Panc1 (cell line): Measurements from ENCODE around the gene SLC4A5. TPM values are rescaled to one million over a fixed set of nuclear protein-coding genes. Genes with fewer than 3 reads are reported as not detected.

Experiments
- ATAC-seq: fragments of 200-7000 bp; cut with Tn5 transposase; 2 replicates; pipeline ENCODE4 v1.9.1; 2020; ENCODE audit warnings: mild to moderate bottlenecking, moderate library complexity
- BruUV-seq: library from RNA; stranded (reverse); fragments of 400-500 nt; replicated peaks from 2 replicates; lab custom pipeline; 2021; lab: Mats Ljungman, UMichigan
- CTCF ChIA-PET: fragments of 300-600 bp; sonication (Branson Sonifier 250); formaldehyde crosslinking; loops from one replicate; lab custom pipeline; 2022; ENCODE audit warnings: antibody characterized with exemption; lab: Charles Lee
- POLR2A ChIA-PET: fragments of 300-600 bp; sonication (Branson Sonifier 250); formaldehyde crosslinking; loops from one replicate; lab custom pipeline; 2022; ENCODE audit warnings: antibody characterized with exemption; lab: Charles Lee
- DNase-seq: peaks from one replicate; pipeline ENCODE4 v3.0.0-alpha.2; 2010; ENCODE audit warnings: low read depth, low spot score
- H3K27ac ChIP-seq: 2 replicates; pipeline ENCODE4 v1.5.1; 2011; ENCODE audit warnings: mild to moderate bottlenecking, low read length, inconsistent platforms
- H3K27me3 ChIP-seq: fragments of 200-500 bp; sonication (Bioruptor generic); 2 replicates; pipeline ENCODE4 v1.6.0; 2014; ENCODE audit warnings: low read length, inconsistent platforms; ENCODE audit not compliant: control insufficient read depth, insufficient read depth
- H3K36me3 ChIP-seq: fragments of 200-500 bp; sonication (Bioruptor generic); 2 replicates; pipeline ENCODE4 v1.5.1; 2014; ENCODE audit warnings: inconsistent platforms, mild to moderate bottlenecking, low read length, moderate library complexity; ENCODE audit not compliant: control insufficient read depth, insufficient read depth
- H3K4me1 ChIP-seq: 2 replicates; pipeline ENCODE4 v1.5.1; 2011; ENCODE audit warnings: inconsistent platforms, mild to moderate bottlenecking, low read length, moderate library complexity; ENCODE audit not compliant: control insufficient read depth, insufficient read depth
- H3K4me3 ChIP-seq, 2 experiments: 2 replicates each; pipeline ENCODE4 v1.5.1; 2011 to 2012; ENCODE audit warnings: low read depth in 2 of 2, low read length in 2 of 2, mild to moderate bottlenecking in 2 of 2, inconsistent platforms in 1 of 2, moderate library complexity in 1 of 2
- H3K9me3 ChIP-seq: fragments of 200-500 bp; sonication (Bioruptor generic); 2 replicates; pipeline ENCODE4 v1.5.1; 2014; ENCODE audit warnings: low read depth, mild to moderate bottlenecking, inconsistent platforms, low read length, moderate library complexity; ENCODE audit not compliant: control insufficient read depth, insufficient read depth
- POLR2AphosphoS5 ChIP-seq: IDR thresholded peaks from 2 replicates; pipeline ENCODE4 v1.6.1; 2012; ENCODE audit warnings: mild to moderate bottlenecking, low read depth, low read length, moderate library complexity
- SIN3A ChIP-seq: IDR thresholded peaks from 2 replicates; pipeline ENCODE4 v1.6.1; 2012; ENCODE audit warnings: low read depth, mild to moderate bottlenecking, low read length, moderate library complexity, borderline replicate concordance; ENCODE audit not compliant: insufficient read depth
- TCF7L2 ChIP-seq: IDR thresholded peaks from 2 replicates; pipeline ENCODE4 v1.6.1; 2011; ENCODE audit warnings: mild to moderate bottlenecking, low read depth, low read length, inconsistent platforms
- in situ Hi-C: cut with HindIII; loops from 2 replicates; pipeline ENCODE4 v1.10.0; 2016; ENCODE audit warnings: low sequenced_read_pairs, low pct_unique_long_range_greater_than_20kb
- intact Hi-C: fragments of 100-400 bp; cut with micrococcal nuclease; formaldehyde crosslinking; loops from one replicate; pipeline ENCODE4 v1.10.0; 2022; ENCODE audit not compliant: unreplicated experiment
- total RNA-seq: library from RNA; stranded (reverse); gene quantifications from one replicate; pipeline ENCODE4 v1.2.1, GENCODE V29; 2021; ENCODE audit not compliant: unreplicated experiment
- TF ChIP-seq, protein P1 (sequence below): fragments of 450-650 bp; IDR thresholded peaks from 2 replicates; pipeline ENCODE4 v1.5.1; 2017; ENCODE audit warnings: mild to moderate bottlenecking
- TF ChIP-seq, protein P2 (sequence below), 2 experiments: IDR thresholded peaks; 2 replicates each; pipeline ENCODE4 v1.6.1; 2011 to 2012; ENCODE audit warnings: low read depth in 2 of 2, control low read depth in 1 of 2, low read length in 1 of 2, mild to moderate bottlenecking in 1 of 2, moderate library complexity in 1 of 2; ENCODE audit not compliant: insufficient read depth in 1 of 2

Gene SLC4A5
- total RNA-seq, 1 experiment from 2014 or later, result 1.2 TPM

DNA sequence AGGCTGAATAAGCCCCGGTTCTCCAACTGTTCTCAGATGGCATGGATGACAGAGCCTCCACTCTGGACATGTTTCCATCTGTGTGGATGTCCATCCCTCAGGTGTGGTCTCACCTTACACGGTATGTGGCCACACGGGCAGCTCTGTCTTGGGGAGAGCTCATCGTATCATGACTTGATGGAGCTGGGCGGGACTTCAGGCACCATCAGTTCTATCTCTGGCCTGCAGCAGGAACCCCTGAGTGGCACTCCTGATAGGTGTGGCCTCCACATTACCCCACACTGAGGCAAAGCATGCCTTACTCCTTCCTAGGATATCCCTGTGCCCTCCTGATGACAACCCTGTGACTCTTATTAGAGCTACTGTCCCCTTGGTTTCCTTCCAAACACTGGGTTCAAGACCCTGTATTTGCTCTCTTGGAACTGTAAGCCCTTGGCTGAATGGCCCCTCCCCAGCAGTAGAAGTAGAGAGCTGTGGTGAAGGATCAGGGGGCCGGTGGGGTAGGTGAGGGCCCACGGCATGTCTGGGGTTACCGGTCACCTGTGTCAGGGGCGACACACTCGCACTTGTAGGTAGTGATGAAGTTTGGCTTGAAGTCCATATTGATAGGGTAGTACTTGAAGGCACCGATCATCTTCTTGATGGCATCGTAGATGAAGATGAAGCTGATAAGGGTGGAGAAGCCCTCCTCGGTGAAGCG lies 96.6 kb downstream of the SLC4A5 start:
- POLR2A ChIA-PET, result no interaction called here
- no peaks in the 10 kb centered on the region for H3K4me1 ChIP-seq
- in situ Hi-C loops (no loop called here), intact Hi-C loops (no loop called here)
- no peak for TF ChIP-seq TCF7L2
- TF ChIP-seq SIN3A, result no peak
- TF ChIP-seq, protein P1, sequence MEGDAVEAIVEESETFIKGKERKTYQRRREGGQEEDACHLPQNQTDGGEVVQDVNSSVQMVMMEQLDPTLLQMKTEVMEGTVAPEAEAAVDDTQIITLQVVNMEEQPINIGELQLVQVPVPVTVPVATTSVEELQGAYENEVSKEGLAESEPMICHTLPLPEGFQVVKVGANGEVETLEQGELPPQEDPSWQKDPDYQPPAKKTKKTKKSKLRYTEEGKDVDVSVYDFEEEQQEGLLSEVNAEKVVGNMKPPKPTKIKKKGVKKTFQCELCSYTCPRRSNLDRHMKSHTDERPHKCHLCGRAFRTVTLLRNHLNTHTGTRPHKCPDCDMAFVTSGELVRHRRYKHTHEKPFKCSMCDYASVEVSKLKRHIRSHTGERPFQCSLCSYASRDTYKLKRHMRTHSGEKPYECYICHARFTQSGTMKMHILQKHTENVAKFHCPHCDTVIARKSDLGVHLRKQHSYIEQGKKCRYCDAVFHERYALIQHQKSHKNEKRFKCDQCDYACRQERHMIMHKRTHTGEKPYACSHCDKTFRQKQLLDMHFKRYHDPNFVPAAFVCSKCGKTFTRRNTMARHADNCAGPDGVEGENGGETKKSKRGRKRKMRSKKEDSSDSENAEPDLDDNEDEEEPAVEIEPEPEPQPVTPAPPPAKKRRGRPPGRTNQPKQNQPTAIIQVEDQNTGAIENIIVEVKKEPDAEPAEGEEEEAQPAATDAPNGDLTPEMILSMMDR, result no peak
- TF ChIP-seq POLR2AphosphoS5, result no peak
- TF ChIP-seq, protein P2, sequence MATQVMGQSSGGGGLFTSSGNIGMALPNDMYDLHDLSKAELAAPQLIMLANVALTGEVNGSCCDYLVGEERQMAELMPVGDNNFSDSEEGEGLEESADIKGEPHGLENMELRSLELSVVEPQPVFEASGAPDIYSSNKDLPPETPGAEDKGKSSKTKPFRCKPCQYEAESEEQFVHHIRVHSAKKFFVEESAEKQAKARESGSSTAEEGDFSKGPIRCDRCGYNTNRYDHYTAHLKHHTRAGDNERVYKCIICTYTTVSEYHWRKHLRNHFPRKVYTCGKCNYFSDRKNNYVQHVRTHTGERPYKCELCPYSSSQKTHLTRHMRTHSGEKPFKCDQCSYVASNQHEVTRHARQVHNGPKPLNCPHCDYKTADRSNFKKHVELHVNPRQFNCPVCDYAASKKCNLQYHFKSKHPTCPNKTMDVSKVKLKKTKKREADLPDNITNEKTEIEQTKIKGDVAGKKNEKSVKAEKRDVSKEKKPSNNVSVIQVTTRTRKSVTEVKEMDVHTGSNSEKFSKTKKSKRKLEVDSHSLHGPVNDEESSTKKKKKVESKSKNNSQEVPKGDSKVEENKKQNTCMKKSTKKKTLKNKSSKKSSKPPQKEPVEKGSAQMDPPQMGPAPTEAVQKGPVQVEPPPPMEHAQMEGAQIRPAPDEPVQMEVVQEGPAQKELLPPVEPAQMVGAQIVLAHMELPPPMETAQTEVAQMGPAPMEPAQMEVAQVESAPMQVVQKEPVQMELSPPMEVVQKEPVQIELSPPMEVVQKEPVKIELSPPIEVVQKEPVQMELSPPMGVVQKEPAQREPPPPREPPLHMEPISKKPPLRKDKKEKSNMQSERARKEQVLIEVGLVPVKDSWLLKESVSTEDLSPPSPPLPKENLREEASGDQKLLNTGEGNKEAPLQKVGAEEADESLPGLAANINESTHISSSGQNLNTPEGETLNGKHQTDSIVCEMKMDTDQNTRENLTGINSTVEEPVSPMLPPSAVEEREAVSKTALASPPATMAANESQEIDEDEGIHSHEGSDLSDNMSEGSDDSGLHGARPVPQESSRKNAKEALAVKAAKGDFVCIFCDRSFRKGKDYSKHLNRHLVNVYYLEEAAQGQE (IDR thresholded peaks at IDR 0.05; ENCODE audit: insufficient read depth in 1 of 2, low read depth in 2 of 2, low read length in 1 of 2), result no peak
- H3K9me3 ChIP-seq, result no peaks in the 10 kb centered on the region
- DNase-seq (no peak), ATAC-seq (no peak)
- H3K27ac ChIP-seq, result no peak overlapping the region
- CTCF ChIA-PET, result interaction anchor here (1.5 kb wide), 1 partner anchor 89 kb away, joined by 4 read pairs; no protein-coding TSS in a partner anchor
- no peak overlapping the region for H3K4me3 ChIP-seq
- no peaks in the 10 kb centered on the region for H3K27me3 ChIP-seq
- BruUV-seq, result no TSS peak
- no peaks in the 10 kb centered on the region for H3K36me3 ChIP-seq

DNA sequence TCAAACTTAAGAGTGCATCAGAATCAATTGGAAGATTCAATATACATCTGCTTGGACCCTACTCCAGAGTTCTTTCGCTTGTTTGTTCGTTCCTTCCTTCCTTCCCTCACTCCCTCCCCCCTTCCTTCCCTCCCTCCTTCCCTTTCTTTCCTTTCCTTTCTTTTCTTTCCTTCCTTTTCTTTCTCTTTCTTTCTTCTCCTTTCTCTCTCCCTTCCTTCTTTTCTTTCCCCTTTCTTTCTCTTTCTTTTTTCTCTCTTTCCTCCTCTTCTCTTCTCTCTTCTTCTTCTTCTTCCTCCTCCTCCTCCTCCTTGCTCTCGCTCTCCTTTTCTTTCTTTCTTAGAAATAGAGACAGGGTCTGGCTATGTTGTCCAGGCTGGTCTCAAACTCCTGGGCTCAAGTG lies 98.9 kb downstream of the SLC4A5 start:
- in situ Hi-C loops, result no loop called here
- no peaks in the 10 kb centered on the region for H3K4me1 ChIP-seq
- no peak for DNase-seq
- no peak for TF ChIP-seq TCF7L2
- H3K36me3 ChIP-seq, result no peaks in the 10 kb centered on the region
- intact Hi-C loops, result no loop called here
- ChIA-PET POLR2A (no interaction called here), CTCF (no interaction called here)
- no TSS peak for BruUV-seq
- H3K9me3 ChIP-seq, result no peaks in the 10 kb centered on the region
- no peak for ATAC-seq
- no peak overlapping the region for H3K4me3 ChIP-seq
- H3K27ac ChIP-seq, result no peak overlapping the region
- no peaks in the 10 kb centered on the region for H3K27me3 ChIP-seq
